Adipose tissue (tissue), 3 donors: ENCODE measurements around the gene SLAMF9. TPM values are rescaled to one million over a fixed set of nuclear protein-coding genes. Genes with fewer than 3 reads are reported as not detected.

Experiments
- H3K27ac ChIP-seq: one replicate; pipeline ENCODE4 v1.5.1; 2013; ENCODE audit warnings: low read depth, low read length
- WGBS, 3 donors: extraction: QIAGEN DNeasy Blood & Tissue Kit; methylation state at CpG; one replicate each; pipeline ENCODE4 v1.1.7; 2013; 5-methylcytosine and 5-hydroxymethylcytosine counted together
- polyA plus RNA-seq, 3 donors: library from polyadenylated mRNA; stranded (reverse); fragments of 200-250 nt; gene quantifications; one replicate each; pipeline ENCODE4 v1.2.3, GENCODE V29; 2013
- donor health status: healthy with polysubstance abuse.
- donor health status: Bipolar disorder and iron deficiency.
- donor health status: healthy.

The SLAMF9 gene
- polyA plus RNA-seq, 3 donors = 0.12 TPM; not detected in 2

- no peak overlapping the region for H3K27ac ChIP-seq
- WGBS, 3 donors = 74 to 83% (median 82%) methylated on average over 12 to 13 of the region's 13 CpGs
Observed at GRCh38 chr1:159927849-159928431, 26.1 kb downstream of the SLAMF9 start.

GRCh38 chr1:159927211-159927848 lies 26.7 kb downstream of the SLAMF9 start:
- H3K27ac ChIP-seq = no peak overlapping the region
- WGBS, 3 donors = 85 to 94% (median 93%) methylated on average over 16 of the region's 16 CpGs

- 6 to 9% (median 8%) methylated on average over 7 of the region's 7 CpGs for WGBS, 3 donors
- H3K27ac ChIP-seq = no peak overlapping the region
Observed at GRCh38 chr1:159925719-159926078, 28.3 kb downstream of the SLAMF9 start.

DNA sequence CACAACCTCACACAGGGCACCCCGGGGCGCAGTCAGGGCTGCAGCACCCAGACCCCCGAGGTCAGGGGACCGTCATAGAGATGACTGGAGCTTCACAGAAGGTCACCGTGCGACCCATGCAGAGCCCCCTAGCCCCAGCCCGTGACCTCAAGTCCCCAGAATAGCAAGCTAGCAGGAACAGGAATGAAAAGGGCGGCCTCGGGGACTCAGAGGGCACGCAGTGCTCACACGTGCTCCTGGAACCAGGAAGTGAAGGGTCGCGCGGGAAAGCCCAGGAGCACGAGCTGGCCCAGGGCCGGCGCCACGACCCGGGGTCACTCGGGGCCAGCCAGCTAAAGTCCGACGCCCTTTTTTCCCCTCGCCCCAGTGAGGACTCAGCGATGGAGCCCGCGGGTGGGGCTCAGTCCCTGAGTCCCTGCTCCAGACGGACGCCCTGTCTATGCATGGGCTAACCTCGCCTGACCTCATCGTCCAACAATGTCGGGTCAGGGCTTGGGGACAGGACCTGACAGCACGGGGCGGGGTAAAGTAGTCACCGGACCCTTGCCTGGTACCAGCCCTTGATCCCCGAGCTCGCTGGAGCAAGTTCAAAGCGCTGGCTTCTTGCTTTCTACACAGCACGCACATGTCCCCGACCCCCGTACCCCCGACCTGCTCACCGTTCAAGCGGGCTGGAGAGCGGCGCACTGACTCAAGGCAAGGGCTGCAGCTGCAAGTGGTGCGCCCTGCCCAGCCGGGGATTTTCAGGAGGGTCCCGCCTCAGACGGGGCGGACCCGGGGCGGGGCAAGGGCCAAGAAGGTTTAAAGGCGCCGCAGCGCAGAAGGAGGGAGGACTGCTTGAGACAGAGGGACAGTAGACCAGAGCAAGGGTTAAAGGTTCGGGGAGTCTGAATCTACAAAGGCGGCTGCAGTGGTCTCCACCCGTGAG lies 29.0 kb downstream of the SLAMF9 start, which contains the start of gene TAGLN2:
TSS of gene TAGLN2 (minus strand) at position 717 of the 928 bp plus-strand sequence. CDS start 4,998 bp downstream, outside the sequence.
- 0 to 1% (median 1%) methylated on average over 58 of the region's 58 CpGs for WGBS, 3 donors

DNA sequence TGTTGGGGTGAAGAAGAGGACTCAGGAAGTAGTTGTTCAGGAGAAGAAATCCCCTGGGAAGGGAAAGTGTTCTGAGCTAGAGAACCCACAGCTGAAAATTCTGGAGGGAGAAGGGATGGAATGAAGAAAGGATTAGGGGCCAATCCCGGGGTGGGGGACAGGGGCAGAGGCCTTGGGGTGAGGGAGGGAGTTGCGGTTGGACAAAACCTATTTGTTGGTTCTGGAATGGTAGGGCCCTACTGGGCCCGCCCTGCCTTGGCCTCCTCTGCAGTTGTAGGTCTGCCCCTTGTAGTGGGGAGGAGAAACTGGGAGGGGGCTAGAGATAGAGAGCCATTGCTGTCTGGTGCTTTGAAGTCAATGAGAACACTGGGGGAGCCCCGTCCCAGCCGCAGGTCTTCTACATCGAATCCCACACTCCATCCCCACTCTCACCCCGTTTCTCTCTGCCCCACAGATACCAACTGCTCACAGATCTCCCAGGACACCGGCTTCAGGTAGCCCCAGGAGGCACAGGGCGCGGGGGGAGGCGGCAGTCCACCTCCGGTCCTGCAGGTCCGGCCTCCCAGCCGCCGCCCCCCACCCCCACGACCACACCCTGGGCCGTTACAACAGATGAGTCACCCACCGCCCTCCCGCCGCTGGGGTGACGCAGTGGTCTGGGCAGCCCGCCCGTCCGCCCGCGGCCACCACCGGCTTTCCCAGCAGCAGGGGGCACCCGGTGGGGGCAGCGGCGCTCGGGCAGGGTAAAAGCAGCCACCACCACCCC lies 29.8 kb downstream of the SLAMF9 start:
- peak overlapping the region; percentile 98 for H3K27ac ChIP-seq
- 0 to 2% (median 1%) methylated on average over 30 to 31 of the region's 31 CpGs for WGBS, 3 donors

More for the DNA sequence above, 29.0 kb downstream of the SLAMF9 start, which contains the start of gene TAGLN2:
- peak within 1 kb of the TSS; percentile 98 for H3K27ac ChIP-seq

DNA sequence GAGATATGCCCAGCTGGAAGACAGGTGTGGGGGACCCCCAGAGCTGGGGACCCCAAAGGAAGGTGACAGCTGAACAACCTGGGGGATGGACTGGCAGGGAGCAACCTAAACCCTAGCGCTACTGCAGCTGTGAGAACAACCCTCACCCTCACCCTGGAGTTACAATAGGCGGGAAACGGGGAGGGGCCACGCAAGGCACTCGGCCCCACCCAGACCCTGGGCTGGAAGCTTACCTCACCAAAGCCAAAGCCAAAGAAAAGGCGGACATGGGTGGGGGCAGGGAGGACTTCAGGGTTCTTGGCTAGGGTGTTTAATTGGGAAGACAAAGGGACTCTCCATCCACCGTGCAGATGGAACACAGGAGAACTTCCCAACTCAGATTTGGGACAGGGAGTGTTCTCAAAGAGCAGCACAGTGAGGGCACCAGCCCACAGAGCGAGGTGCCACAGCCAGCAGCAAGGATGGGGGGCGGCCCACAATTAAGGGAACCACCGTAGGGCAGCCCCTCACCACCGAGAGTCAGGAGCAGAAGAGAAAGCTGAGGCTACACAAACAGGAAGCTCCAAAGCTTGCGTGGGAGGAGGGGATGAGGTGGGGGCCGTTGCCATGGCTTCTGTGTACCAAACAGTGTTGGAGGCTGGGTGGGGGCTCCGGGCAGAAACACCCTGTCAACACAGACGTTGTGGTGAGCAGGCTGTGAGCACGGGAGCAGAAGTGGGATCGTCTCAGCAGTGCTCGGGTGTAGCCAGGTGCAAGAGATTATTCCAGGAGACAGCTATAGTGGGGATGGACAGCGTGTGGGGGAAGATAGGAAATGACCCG lies 30.6 kb downstream of the SLAMF9 start:
- WGBS, 3 donors = 1 to 6% (median 2%) methylated on average over 20 of the region's 20 CpGs
- H3K27ac ChIP-seq = peak overlapping the region; percentile 97

GRCh38 chr1:159922511-159923202 lies 31.4 kb downstream of the SLAMF9 start:
- 19 to 30% (median 29%) methylated on average over 8 of the region's 8 CpGs for WGBS, 3 donors
- H3K27ac ChIP-seq = peak overlapping the region; percentile 97

DNA sequence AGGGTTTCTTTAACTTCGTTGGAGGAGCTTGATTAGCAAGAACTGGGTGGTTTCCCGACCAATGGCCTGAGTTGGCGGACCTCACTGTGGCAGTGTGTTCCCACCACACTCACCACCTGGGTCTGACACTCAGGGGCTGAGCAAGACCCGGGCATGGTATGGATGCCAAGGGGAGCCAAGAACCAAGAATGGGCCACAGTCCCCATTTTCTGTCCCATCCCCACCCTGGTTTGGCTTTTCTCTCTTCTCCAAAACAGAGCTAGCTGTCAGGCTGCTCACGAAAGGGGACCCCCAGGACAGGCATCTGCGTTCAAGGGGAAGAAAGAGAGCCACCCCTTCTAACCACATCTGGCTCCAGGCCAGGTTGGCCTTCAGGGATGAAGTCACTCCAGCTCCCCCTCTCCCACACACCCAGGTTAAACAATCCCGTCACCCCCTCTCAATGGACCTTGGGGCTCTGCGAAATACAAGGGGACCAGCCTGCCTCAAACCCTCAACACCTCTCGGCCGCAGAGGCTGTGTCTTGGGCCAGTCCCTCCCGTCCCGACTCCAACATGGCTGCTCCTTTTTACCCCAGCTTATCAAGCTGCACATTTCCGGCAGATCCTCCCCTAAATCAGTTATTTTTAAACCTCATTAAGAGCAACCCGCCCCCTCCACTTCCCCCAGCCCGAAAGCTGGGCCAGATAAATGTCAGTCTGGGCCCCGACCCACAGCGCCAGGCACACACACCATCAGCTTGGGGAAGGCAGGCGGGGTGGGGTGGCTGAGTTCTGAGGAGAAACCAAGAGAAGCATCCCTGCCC lies 32.1 kb downstream of the SLAMF9 start:
- no peak overlapping the region for H3K27ac ChIP-seq
- WGBS, 3 donors = 22 to 54% (median 25%) methylated on average over 17 to 18 of the region's 18 CpGs

DNA sequence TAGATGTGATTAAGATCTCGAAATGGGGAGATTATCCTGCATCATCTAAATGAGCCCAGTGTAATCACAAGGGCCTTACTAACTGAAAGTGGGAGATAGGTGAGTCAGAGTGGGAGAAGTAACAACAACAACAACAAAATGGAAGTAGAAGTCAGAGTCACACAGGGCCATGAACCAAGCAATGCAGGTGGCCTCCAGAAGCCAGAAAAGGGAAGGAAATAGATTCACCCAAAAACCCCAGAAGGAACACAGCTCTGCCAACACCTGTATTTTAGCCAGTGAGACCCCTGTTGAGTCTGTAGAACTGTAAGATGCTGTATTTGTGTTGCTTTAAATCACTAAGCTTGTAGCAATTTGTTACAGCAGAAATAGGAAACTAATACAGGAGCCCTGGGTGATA lies 32.8 kb downstream of the SLAMF9 start:
- 24 to 47% (median 46%) methylated on average over 1 of the region's 1 CpG for WGBS, 3 donors
- H3K27ac ChIP-seq = no peak overlapping the region

- no peak overlapping the region for H3K27ac ChIP-seq
- 67 to 77% (median 75%) methylated on average over 1 of the region's 1 CpG for whole genome bisulfite sequencing, 3 donors
Observed at GRCh38 chr1:159920651-159921050, 33.4 kb downstream of the SLAMF9 start.

- 80 to 85% (median 85%) methylated on average over 10 of the region's 10 CpGs for WGBS, 3 donors
- no peak overlapping the region for H3K27ac ChIP-seq
Observed at GRCh38 chr1:159920202-159920601, 33.8 kb downstream of the SLAMF9 start.

DNA sequence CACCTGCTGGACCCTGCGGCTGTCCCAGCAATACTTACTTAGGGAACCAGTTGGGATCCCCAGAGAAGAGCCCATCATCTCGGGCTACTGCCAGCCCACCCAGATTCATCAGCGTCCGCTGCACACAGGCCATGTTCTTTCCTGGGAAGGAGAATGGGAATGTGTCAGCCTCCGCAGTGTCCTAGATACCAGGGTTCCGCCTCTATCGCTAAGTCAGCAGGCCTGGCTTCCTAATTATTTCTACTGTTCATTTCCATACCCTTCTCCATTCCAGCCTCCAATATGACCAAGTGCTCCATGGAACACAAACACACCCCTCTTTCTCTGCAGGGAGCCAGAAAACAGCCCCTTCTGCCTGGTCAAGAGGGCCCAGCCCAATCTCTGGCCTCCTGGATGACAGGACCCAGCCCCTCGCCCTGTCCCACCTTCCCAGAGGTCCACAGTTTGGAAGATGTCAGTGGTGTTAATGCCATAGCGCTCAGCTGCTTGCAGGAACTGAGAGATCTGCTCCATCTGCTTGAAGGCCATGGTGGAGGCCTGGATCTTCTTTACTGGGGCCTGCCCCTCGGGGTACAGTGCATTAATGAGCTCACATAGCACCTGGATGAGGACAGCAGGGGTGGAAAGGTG lies 34.7 kb downstream of the SLAMF9 start:
- no peak overlapping the region for H3K27ac ChIP-seq
- 93 to 96% (median 94%) methylated on average over 10 of the region's 10 CpGs for WGBS, 3 donors

DNA sequence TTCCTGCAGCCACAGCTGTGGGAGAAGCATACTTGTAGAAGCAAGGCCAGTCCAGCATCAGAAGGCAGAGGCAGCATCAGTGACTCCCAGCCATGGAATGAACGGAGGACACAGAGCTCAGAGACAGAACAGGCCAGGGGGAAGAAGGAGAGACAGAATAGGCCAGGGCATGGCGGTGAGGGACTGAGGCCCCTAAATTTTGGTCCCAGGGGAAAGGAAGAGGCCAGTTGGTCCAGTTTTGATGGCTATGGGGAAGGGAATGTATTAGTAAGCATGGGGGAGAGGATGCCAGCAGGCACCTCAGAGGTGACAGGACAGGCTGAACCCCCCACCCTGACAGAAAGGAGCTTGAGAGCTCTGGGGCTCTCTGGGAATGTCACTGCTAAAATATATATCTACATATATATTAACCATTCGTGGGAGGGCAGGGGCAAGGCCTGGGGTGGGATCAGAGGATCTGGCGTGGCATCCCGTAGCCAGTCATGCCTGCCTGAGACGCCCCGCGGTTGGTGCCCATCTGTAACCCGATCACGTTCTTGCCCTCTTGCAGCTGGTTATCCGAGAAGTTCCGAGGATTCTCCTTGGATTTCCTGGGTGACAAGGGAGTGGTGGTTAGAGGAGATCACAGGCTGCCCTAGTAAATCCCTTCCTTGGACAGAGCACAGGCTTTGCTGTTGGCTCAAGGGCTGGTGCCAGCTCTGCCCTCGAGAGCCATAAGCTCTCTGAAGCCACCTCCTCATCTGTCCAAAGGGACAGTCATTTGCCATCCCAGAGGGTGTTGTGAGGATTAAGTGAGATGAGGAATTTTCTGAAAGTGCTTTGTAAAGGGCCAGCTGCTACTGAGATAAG lies 35.5 kb downstream of the SLAMF9 start:
- no peak overlapping the region for H3K27ac ChIP-seq
- WGBS, 3 donors = 87 to 91% (median 89%) methylated on average over 13 of the region's 13 CpGs

DNA sequence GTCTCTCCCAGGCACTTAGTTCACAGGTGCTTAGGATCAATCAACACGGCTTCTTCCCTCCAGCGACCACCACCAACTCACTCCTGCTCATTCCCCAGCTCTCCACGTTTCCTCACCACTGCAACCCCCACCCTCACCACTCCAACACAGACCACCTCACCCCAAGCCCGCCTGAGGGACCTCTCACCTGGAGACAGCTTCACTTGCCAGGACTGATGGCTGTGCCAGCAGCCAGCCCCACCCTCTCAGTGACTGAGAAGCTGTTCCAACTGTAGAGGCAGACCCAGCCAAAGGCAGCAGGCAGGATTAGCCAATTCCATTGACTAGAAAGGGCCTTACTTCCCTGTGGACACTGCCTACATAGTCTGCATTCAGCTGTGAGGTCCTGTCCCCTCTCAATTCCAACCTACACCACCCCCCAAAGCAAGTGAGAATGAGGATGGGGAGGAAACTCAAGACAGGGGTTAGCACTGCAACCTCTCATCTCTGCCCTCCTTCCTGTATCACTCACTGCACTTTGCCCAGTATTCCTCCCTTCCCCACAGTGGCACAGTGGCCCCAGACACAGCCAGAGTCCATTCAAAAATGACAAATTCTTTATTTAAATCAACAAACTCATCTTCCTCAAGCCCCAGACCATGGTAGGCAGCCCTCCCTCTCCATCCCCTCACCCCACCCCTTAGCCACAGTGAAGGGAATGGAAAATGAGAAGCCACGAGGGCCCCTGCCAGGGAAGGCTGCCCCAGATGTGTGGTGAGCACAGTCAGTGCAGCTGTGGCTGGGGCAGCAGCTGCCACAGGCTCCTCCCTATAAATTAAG lies 36.3 kb downstream of the SLAMF9 start:
- WGBS, 3 donors = 59 to 75% (median 65%) methylated on average over 5 of the region's 5 CpGs

More for the DNA sequence above, 36.3 kb downstream of the SLAMF9 start:
- H3K27ac ChIP-seq = no peak overlapping the region
